Stimulated activated CD8-positive, alpha-beta memory T cell treated with anti-CD3 and anti-CD28 coated beads, Interleukin-12 subunit alpha, Interleukin-12 subunit beta, amount 100 ng/mL, for 1 hour (primary cell): ENCODE data around the gene NACAD.
"Not testable (repeated sequence)": the region's sequence is repeated elsewhere in the genome, so short reads cannot be mapped to it uniquely, and the experiment has no call there.

Experiments used
- DNase-seq: peaks from one replicate; pipeline ENCODE4 v3.0.0-alpha.2; 2020; ENCODE audit warnings: low read depth

NACAD gene

DNA sequence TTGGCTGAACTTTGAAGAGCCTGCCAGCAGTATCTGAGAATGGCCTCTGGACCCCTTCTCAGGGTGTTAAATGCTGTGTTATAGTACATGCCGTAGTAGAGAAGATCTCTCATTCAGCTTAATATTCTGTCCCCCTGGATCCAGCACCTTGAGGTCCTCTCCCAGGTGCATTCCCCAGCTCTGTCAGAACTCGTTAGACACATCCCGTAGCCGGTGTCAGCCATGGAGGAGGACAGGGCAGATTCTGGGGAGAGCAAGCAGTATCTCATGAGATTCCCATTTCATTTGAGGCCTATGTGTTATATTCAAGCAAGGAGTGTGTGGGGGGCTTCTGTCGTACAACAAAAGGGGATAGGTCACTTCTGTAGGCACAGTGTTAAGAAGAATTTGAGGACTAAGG, 34.8 kb downstream of the NACAD start:
- DNase-seq = no peak

DNA sequence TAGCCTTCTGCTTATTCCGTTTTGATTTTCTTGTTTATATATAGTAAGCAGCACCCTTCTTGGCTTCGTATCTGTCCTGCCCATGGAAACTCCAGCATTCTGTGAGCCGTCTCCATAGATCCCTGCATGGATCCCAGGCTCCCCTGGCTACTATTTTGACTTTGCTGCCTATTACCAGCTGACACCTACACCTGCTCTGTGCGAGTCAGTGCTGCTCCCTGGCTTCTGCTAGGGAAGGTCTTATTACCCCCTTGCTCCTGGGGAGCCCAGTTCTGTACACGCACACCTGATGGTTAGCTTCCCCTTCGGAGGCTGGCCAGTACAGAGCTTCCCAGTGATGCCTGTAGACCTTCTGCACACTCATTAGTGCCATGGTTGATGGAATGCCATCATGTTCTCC, 35.4 kb downstream of the NACAD start:
- DNase-seq = no peak

DNA sequence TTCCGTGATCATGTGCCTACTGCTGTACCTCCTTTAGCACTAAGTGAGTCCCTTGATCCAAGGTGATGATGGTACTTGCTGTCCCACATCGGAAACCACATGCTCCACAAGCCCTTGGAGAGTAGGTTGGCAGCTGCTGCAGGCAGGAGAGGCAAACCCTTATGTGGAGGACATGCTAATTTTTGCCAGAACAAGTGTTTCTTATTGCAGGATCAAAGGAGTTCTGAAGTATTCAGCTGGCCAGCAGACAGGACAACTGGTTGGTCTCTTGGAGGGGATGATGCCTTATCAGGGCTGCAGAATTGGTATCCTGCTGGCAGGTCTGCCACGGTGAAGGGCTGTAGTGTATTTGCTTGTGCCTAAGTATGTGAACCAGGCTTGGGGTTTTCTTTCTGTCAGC, 36.8 kb downstream of the NACAD start:
- no peak for DNase-seq

GRCh38 chr7:45050198-45050597, 38.6 kb downstream of the NACAD start:
- no peak for DNase-seq

DNA sequence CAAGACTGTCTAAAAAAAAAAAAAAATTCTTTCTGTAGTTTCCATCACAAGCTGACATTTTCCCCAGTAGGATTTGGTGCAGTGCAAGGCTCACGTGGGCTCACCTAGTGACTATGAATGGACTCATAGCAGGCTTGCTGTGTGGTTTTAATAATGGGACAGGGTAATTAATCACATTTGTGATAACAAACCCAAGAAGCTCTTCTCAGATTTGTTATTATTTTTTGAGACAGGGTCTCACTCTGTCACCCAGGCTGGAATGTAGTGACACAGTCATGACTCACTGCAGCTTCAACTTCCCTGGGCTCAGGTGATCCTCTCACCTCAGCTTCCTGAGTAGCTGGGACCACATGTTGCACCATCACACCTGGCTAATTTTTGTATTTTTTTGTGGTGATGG, 40.0 kb downstream of the NACAD start:
- DNase-seq = no peak

DNA sequence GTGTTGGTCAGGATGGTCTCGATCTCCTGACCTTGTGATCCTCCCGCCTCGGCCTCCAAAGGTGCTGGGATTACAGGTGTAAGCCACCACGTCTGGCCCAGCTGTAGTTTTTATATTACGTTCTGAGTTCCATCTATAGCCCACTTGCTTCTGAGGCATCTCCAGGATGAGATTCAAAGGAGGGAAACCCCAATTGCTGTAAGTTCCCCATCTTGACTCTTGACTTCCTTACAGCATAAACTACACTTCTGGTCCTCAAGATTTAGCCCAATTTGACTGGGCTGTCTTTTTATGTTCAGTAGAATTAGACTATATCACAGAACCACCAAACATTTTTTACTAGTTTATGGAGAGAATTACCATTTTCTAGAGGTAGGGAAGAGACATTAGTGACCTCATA, 44.4 kb downstream of the NACAD start:
- no peak for DNase-seq

GRCh38 chr7:45039106-45039505, 49.7 kb downstream of the NACAD start:
- no peak for DNase-seq

DNA sequence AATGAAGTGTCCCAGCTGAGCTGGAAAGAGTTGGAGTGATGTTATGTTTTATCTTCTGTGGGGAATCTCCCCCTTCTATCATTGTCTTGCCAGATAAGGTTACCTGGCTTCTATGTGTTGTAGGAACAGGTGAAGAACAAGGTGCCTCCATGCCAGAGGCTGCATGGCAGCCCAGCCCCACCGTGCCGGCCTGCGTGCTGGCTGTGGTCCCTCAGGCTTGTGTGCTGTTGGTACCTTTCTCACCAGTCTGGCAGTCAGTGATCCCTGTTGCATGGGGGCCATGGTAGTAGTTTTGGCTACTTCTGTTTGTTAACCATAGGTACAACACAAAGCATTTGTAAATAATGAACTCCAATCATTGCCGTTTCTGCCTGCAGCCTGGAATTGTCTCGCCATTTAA, 50.9 kb downstream of the NACAD start:
- DNase-seq = no peak

DNA sequence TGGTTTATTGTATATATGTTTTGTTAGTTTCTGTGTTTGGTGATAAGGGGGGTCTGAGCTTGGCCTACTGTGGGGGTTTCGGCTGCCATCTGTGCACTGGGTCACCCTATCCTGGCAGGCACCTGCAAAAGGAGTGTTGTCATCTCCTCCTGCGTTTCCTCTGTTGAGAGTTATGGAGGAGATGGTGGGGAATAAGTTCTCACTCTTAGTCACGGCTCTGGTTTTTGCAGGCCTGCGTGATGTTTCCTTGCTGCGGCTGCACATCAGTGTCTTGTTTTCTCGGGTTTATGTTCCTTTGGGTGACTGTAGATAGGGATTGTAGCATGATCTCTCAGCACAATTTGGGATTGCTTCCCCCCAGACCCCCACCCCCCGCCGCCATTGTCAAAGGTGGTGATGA, 52.0 kb downstream of the NACAD start:
- DNase-seq = no peak

DNA sequence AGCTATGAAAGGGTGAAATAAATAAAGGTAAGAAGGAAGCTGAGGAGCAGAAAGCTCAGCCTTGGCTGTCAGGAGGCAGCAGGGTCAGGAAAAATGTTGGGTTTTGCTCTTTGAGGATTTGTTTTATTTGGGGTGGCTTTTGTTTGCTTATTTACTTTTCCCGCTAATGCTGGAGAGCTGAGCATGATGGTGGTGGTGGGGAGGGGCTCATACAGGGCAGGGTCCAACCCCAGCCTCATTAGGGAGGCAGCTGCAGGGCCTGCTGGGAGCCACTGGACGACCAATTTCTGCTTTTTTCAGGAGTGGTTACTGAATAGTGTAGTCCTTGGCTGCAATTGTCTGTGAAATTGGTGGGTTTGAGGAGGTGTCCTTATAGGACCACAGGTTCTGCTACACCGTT, 52.5 kb downstream of the NACAD start:
- no peak for DNase-seq

GRCh38 chr7:45035893-45036292, 52.9 kb downstream of the NACAD start:
- DNase-seq = no peak

DNA sequence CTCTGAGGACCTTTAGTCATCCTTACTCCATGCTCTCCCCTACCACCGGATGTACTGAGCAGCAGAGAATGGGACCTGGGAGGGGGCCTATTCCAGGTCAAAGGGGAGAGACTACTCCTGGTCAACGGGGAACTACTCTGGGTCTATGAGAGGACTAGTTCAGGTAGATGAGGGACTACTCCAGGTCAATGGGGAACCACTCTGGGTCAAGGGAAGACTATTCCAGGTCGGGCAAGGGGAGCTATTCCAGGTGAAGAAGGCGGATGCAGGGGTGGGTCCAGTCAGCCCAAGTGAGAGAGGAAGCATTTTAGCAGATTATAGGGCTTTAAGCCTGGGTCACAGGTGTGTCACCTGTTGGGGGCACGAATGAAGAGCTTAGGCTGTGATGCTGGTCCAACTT, 53.4 kb downstream of the NACAD start:
- DNase-seq = no peak

DNA sequence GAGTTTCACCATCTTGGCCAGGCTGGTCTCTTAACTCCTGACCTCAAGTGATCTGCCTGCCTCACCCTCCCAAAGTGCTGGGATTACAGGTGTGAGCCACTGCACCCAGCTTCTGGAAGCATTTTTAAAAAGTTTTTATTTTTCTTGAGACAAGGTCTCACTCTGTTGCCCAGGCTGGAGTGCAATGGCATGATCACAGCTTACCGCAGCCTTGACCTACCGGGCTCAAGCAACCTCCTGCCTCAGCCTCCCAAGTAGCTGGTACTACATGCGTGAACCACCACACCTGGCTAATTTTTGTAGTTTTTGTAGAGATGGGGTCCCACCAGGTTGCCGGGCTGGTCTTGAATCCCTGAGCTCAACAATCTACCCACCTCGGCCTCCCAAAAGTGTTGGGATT, 54.1 kb downstream of the NACAD start:
- not testable (repeated sequence) for DNase-seq

DNA sequence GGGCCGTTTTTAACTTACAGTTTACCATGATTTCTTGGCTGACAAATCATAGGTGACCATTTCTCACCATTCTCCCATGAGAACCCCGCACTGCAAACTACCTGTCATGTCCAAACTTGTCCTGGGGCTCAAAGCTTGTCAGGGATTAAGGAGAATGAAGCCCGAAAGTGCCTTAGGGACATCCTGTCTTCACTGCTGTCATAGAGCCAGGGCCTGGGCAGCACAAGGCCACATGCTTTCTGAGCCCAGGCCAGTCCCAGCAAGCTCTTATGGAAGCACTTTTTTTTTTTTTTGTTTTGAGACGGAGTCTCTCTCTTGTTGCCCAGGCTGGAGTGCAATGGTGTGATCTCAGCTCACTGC, 54.9 kb downstream of the NACAD start:
- no peak for DNase-seq

DNA sequence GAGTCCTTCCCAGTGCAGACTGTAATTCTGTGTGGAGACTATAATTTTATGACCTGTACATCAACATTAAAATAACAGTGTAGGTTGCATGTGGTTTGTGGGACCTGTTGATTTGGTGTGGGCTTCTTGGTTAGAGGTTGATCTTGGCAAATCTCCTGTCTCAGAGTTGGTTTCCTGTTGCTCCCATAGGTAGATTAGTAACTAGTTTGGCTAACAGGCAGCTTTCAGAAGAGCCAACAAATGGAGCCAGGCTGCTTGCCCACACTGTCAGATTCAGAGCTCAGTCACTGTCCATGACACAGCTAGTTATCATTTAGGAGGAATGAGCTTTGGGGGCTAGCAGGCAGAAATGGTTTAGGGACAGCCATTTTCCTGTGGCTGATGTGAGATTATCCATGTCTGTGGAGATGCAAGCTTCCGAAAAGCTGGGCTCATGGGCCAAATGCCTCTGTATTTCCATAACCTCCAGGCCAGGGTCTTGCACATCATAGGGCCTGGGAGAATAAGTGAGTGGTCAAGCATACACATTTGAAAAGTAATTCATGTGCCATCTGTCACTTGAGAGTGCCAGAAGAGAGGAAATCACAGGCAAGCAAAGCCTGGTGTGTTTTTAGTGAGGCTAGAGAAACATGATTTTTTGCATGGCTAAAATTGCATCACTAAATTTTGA, 55.4 kb downstream of the NACAD start:
- DNase-seq = no peak

DNA sequence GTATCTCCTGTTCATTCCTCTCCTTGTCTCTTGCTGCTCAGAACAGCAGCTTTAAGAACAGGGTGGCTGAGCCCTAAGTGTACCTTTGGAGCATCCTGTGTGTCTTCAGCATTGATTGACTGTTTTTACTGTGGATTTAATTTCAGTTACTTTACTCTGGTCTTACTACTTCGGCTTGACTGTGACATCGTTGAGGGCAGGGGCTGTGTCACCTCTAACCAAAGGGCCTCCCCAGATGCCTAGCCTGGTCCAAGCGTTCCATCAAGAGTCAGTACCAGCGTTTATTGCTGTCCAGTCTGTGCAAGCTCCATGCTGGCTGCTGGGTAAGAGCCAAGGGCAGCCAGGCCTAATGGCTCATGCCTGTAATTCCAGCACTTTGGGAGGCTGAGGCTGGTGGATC, 56.3 kb downstream of the NACAD start:
- no peak for DNase-seq

DNA sequence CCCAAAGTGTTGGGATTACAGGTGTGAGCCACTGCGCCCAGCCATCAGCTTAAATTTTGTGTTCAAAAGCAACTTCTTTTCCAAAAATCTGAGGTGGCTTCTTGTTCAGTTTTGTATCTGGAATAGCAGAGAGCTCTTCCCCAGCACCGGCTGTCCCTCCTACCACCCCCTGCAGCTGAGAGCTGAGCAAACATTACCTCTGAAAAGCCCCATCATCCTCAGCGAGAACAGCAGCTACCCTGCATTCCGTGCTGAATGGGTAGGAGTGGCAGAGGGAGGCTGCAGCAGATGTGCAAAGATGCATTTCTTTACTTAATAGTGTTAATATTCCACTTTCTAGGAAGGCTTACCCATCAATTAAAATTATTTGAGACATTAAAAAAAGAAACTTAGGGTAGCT, 56.9 kb downstream of the NACAD start:
- DNase-seq = no peak
